GM18517 (cell line): ENCODE measurements around the gene CFC1B.
"Not testable (repeated sequence)": the region's sequence is repeated elsewhere in the genome, so short reads cannot be mapped to it uniquely, and the experiment has no call there.

ENCODE experiments used
- ATAC-seq: cut with Tn5 transposase; IDR thresholded peaks from one replicate; pipeline ENCODE4 v1.9.1; 2021; ENCODE audit warnings: mild to moderate bottlenecking, moderate library complexity; ENCODE audit not compliant: unreplicated experiment

The CFC1B gene

GRCh38 chr2:130520992-130521391 is at the start of gene CFC1B:
CFC1B (plus strand) TSS chr2:130521222; CDS start chr2:130521485, 263 bp downstream.
- not testable (repeated sequence) for ATAC-seq

- not testable (repeated sequence) for ATAC-seq
Measured at GRCh38 chr2:130491073-130491472, 29.9 kb upstream of the CFC1B start.

DNA sequence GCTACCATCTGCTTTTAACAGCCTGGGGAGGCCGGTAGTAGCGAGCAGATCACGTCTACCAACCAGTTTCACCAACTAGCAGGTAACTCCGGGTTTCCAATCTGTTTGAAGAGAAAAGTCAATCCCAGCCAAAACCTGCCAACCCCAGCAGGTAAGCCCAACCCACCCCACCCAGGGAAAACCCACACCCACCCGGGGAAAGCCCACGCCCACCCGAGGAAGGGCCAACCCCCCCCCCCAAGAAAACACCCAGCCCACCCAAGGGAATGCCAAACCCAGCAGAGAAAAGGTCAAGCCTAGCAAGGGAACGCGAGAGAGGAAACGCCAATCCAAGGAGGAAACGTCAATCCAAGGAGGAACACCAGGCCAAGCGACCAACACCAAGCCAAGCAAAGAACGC is 11.8 kb upstream of the CFC1B start, which contains the start of gene POTEI:
POTEI (minus strand) TSS at position 101 of the 400 bp plus-strand sequence; CDS start at position 8, 93 bp downstream.
- ATAC-seq, result not testable (repeated sequence)

GRCh38 chr2:130510807-130511746 is 9.9 kb upstream of the CFC1B start:
- ATAC-seq, result not testable (repeated sequence)

GRCh38 chr2:130511747-130512451 is 9.1 kb upstream of the CFC1B start:
- ATAC-seq, result not testable (repeated sequence)

- not testable (repeated sequence) for ATAC-seq
Measured at GRCh38 chr2:130518516-130519106, 2.4 kb upstream of the CFC1B start.

DNA sequence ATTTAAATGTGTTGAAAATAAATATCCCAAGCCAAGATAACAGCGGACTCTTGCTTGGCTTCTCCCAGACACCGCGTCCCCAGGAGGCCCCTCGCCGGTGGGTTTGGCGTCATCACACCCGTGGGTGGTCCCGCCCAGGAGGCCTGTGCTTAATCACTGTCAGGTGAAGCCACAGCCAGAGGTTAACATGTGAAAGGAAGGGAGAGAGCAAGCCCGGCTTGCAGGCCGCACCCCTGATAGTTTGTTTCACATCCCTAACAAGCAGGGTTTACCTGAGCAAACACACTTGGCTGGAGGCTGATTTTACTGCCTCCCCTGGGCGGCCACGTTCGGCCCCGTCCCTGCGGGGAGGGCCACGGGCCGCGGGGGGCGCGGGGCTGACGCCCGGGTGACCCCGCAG is 1.4 kb downstream of the CFC1B start:
- ATAC-seq, result not testable (repeated sequence)

GRCh38 chr2:130527365-130527967 is 6.4 kb downstream of the CFC1B start:
- ATAC-seq, result not testable (repeated sequence)

- not testable (repeated sequence) for ATAC-seq
Measured at GRCh38 chr2:130529545-130529944, 8.5 kb downstream of the CFC1B start.

- not testable (repeated sequence) for ATAC-seq
Measured at GRCh38 chr2:130530212-130530611, 9.2 kb downstream of the CFC1B start.

DNA sequence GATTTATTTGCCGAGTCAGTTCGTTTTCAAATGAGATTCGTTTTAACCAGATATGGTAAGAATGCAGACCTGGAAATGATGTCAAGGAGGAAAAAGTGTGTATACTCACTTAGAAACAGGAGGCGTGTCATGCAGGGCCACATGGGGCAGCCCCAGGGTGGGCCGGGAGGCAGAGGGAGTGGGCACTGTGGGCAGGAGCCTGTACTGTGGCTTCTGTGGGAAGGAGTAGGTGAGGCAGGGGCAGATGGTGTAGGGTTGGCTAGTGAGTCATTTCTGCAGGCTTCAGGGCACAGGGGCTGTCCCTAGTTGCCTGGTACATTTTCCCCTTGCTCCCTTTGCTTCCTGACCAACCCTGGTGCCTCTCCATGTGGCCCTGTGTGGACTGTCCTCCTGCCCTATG is 10.2 kb downstream of the CFC1B start:
- ATAC-seq, result not testable (repeated sequence)

- not testable (repeated sequence) for ATAC-seq
Measured at GRCh38 chr2:130531672-130532071, 10.7 kb downstream of the CFC1B start.

DNA sequence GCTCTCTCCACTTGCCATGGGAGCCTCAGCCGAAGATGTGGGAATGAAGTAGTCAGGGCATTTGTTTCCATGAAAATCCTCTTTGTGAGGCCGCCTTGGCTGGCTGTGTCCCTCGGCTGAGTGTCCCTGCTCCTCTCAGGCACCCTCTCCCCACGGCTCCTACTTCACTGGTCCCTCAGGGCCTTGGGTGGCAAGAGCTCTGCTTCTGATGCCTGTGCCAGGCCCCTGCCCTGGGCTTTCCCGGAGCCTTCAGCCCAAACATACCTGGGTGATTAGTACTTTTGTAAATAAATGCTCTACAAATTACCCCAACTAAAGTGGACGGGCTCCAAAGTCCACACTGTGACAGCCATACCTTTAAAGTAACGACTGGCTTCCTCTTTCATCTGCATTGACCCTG is 15.6 kb downstream of the CFC1B start:
- not testable (repeated sequence) for ATAC-seq

DNA sequence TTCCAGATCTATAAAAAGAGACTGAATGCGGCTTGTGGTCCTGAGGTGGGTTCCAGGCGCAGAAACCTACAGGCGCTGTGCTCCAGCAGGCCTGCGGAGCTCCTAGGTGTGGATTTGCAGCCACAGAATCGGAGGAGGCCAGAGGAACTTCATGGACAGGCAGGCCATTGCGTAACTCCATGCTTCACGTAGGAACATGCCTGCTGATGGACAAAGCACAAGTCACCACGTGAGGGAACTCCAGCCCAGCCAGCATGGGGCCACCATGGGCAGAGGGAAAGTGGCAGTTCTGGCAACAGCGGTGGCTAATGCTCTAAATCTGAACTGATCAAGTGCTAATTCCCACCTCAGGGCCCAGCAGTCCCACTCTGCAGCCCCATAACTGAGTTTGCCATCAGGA is 17.2 kb downstream of the CFC1B start:
- not testable (repeated sequence) for ATAC-seq

DNA sequence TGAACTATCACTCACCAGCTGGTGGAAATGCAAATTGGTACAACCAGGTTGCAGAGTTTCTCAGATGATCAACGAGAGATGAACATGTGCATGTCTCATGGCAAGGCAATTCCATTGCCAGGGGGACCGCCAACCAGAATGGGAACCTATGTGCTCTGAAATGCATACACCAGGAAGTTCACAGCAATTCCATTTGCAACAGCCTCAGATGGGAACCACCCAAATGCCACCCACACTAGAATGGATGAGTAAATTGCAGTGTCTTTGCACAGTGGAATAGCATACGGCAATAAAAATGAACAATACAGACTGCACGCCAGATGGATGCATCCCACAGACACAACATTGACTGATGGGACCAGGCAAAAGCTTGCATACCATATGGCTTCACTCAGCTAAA is 21.8 kb downstream of the CFC1B start:
- not testable (repeated sequence) for ATAC-seq

GRCh38 chr2:130543785-130544528 is 22.9 kb downstream of the CFC1B start:
- not testable (repeated sequence) for ATAC-seq

GRCh38 chr2:130544978-130545377 is 24.0 kb downstream of the CFC1B start:
- not testable (repeated sequence) for ATAC-seq

DNA sequence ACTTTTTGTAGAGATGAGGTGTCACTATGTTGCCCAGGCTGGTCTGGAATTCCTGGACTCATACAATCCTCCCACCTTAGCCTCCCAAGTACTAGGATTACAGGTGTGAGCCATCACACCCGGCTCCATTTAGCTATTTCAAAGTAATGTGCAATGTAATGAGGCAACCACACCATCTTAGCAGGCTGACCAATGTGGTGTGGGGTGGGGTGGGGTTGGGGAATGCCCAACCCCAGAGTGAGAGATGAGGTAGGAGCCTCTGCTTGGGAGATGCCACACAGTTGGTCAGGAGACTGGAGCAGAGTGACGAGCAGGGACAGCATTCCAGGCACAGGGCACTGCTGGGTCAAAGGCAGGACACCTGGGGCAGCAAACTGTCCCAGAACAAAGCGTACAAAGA is 27.4 kb downstream of the CFC1B start:
- not testable (repeated sequence) for ATAC-seq

DNA sequence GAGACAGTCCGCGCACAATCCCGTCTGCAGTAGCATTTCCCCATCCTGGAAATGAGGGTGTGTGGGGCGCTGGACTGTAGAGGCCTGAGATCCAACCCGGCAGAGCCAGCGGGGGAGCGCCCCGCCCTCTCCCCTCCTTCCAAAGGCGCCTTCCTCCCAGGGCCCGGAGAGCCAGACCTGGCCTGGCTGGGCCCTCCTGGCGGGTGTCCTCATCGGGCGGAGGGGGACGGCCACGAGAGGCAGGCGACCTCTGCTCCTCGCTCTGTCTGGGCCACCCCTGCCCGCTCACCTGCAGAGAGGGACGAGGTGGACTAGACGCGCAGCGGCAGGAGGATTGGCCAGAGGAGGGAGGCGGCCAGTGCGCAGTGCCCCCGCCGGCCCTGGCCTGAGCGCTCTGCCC is 28.5 kb downstream of the CFC1B start:
- ATAC-seq, result not testable (repeated sequence)

DNA sequence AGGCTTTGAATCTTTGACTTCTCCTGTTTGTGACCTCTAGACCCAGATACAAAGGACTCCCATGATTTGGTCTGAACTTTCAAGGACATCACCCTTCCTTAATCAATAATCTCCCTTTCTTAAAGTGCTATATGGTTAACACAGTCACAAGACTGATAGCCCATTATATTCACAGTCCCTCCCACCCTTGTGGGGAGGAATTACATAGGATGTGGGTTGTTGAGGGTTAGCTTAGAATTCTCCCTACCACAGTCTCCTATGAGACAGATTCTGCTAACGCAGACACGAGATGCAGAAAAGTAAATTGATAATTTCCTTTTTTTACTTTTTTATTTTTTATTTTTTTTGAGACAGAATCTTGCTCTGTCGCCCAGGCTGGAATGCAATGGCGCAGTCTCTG is 33.2 kb downstream of the CFC1B start:
- not testable (repeated sequence) for ATAC-seq
